Measurements from ENCODE around the gene AMOTL2.

AMOTL2 gene

DNA sequence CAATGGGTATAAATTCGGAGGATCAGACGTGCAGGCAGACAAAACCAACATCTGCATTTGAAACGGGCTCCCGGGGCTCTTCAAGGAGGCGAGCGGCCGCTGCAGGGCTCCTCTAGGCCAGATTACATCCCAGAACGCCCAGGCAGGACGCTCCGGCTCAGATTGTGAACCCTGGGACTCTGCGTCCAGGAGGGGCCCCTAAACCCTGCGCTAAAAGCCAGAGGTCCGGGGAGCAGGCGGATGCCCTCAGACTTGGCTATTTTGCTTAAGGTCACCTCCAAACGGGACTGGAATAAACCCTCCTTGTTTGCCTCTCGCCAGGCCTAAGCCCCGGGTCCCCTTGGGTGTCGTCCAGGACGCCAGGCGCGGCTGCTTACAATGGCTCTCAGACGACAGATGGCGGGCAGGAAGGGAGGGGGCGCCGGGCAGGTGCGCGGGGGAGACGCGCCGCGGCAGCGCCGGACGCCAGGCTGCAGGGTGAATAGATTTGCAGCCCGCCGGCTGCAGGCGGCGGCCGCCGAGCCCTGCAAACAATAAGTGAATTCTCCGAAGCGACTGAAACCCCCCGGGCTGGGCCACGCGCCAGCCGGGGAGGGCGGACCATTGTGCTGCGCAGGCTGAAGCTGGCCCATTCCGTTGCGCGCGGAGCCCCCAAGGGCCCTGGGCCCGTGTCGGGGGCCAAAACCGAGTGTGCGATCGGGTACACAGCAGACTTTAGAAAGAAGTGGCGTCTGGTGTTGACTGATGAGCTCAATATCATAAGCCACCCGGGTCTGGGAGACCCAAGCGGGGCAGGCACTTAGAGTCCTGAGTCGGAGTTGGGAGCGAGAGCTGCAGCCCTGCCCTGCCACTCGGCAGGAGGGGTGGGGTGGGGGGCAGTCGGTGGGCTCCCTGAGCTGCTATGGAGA lies 32.3 kb upstream of the AMOTL2 start:
- TF ChIP-seq CTCF (IDR thresholded peaks at IDR 0.05; ENCODE audit: extremely low read depth, insufficient read depth, missing control alignments): no peak
- no peak for DNase-seq (ENCODE audit: low spot score)
- in situ Hi-C loops (cut with MboI; ENCODE audit: low pct_unique_long_range_greater_than_20kb, low sequenced_read_pairs, unreplicated experiment): no loop called here

DNA sequence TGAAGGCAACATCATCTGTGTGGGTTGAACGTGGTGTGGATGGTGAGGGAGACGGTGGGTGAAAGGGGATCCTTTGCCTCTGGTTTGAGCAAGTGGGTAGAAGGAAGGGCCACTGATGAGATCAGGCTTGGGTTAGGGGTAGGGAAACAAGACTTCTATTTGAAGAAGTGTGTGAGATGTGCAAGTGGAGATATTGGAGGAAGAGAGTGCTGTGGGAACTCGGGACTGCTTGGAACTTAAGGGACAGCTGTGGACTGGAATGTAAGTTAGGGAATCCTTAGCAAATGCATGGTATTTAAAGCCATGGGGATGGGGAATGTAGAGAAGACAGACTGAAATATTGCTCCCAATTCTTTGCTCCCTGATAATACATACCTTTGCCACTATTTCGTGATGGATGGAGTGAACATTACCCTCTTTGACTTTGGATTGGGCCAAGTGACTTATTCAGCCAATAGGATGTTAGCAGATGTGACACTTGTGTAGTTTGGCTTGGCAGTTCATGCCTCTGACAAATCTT lies 30.2 kb upstream of the AMOTL2 start:
- in situ Hi-C loops (cut with MboI; ENCODE audit: low pct_unique_long_range_greater_than_20kb, low sequenced_read_pairs, unreplicated experiment): no loop called here

GRCh38 chr3:134397755-134398154 lies 23.5 kb upstream of the AMOTL2 start:
- in situ Hi-C loops (cut with MboI; ENCODE audit: low pct_unique_long_range_greater_than_20kb, low sequenced_read_pairs, unreplicated experiment): no loop called here
- DNase-seq (ENCODE audit: low spot score): no peak

More for the DNA sequence above, 30.2 kb upstream of the AMOTL2 start:
- no peak for TF ChIP-seq CTCF (IDR thresholded peaks at IDR 0.05; ENCODE audit: extremely low read depth, insufficient read depth, missing control alignments)
- no peak for DNase-seq (ENCODE audit: low spot score)

GRCh38 chr3:134395103-134395502 lies 20.9 kb upstream of the AMOTL2 start:
- DNase-seq (ENCODE audit: low spot score): no peak
- in situ Hi-C loops (cut with MboI; ENCODE audit: low pct_unique_long_range_greater_than_20kb, low sequenced_read_pairs, unreplicated experiment): no loop called here
- no peak for TF ChIP-seq CTCF (IDR thresholded peaks at IDR 0.05; ENCODE audit: extremely low read depth, insufficient read depth, missing control alignments)

More at GRCh38 chr3:134397755-134398154, 23.5 kb upstream of the AMOTL2 start:
- no peak for TF ChIP-seq CTCF (IDR thresholded peaks at IDR 0.05; ENCODE audit: extremely low read depth, insufficient read depth, missing control alignments)

GRCh38 chr3:134394380-134394779 lies 20.1 kb upstream of the AMOTL2 start:
- in situ Hi-C loops (cut with MboI; ENCODE audit: low pct_unique_long_range_greater_than_20kb, low sequenced_read_pairs, unreplicated experiment): no loop called here
- no peak for TF ChIP-seq CTCF (IDR thresholded peaks at IDR 0.05; ENCODE audit: extremely low read depth, insufficient read depth, missing control alignments)
- DNase-seq (ENCODE audit: low spot score): no peak

DNA sequence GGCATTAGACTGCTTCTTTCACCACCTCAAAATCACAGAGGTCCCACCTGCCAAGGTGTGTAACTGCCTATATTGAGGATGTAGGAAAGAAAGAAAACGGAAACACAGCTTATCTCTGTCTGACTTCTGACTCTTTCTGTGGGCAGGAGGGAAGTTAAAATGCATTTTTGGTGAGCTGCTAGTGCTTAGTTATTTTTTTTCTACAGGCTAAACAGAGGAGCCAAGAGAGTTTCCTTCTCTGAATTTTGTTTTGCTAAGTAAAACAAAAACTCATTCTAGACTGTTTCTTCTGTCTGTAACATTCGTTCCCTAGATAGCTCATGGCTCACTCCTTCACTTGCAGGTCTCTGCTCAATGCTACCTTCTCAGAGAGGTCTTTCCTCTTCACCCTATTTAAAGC lies 18.8 kb upstream of the AMOTL2 start:
- DNase-seq (ENCODE audit: low spot score): no peak
- in situ Hi-C loops (cut with MboI; ENCODE audit: low pct_unique_long_range_greater_than_20kb, low sequenced_read_pairs, unreplicated experiment): no loop called here
- no peak for TF ChIP-seq CTCF (IDR thresholded peaks at IDR 0.05; ENCODE audit: extremely low read depth, insufficient read depth, missing control alignments)
